ENCODE results near the gene NAA10.

NAA10 gene

DNA sequence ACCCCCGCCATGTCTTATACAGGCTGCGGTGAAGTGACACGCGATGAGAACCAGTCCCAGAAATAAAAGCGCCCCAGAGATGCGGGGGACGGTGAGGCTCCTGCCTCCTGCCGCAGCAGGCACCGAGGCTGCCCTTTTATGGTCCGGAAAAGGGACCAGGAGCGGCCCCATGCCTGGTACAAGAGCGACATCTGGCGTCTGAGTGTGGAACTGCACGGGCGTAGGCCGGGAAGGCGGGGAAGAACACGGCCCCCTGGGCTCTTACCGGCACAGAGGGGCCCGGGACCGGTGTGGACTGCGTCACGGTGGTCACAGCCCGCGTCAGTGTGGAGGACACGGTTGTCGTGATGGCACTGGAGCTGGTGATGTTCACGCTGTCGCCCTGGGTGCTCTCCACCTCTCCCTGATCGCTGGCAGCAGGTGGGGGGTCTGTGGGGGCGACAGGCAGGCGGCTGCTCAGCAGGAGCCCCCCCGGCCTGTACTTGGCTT is 18.5 kb upstream of the NAA10 start (continued):
- TF ChIP-seq ZNF629 (tag by site-specific recombination; IDR thresholded peaks at IDR 0.05): peak; percentile 70
- TF ChIP-seq ZNF677 (tag by site-specific recombination; IDR thresholded peaks at IDR 0.05): no peak
- TF ChIP-seq, protein P1, sequence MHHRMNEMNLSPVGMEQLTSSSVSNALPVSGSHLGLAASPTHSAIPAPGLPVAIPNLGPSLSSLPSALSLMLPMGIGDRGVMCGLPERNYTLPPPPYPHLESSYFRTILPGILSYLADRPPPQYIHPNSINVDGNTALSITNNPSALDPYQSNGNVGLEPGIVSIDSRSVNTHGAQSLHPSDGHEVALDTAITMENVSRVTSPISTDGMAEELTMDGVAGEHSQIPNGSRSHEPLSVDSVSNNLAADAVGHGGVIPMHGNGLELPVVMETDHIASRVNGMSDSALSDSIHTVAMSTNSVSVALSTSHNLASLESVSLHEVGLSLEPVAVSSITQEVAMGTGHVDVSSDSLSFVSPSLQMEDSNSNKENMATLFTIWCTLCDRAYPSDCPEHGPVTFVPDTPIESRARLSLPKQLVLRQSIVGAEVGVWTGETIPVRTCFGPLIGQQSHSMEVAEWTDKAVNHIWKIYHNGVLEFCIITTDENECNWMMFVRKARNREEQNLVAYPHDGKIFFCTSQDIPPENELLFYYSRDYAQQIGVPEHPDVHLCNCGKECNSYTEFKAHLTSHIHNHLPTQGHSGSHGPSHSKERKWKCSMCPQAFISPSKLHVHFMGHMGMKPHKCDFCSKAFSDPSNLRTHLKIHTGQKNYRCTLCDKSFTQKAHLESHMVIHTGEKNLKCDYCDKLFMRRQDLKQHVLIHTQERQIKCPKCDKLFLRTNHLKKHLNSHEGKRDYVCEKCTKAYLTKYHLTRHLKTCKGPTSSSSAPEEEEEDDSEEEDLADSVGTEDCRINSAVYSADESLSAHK (tag by site-specific recombination; IDR thresholded peaks at IDR 0.05): no peak; the same call in 1 of the 2 replicates
- no peak for TF ChIP-seq ZNF354C (tag by site-specific recombination; IDR thresholded peaks at IDR 0.05; ENCODE audit: borderline replicate concordance, low read depth)
- TF ChIP-seq ZNF10 (tag by site-specific recombination; IDR thresholded peaks at IDR 0.05): 0 out of 2 replicates have a peak, but pooled peaks have one; percentile 45
- TF ChIP-seq, protein P2, sequence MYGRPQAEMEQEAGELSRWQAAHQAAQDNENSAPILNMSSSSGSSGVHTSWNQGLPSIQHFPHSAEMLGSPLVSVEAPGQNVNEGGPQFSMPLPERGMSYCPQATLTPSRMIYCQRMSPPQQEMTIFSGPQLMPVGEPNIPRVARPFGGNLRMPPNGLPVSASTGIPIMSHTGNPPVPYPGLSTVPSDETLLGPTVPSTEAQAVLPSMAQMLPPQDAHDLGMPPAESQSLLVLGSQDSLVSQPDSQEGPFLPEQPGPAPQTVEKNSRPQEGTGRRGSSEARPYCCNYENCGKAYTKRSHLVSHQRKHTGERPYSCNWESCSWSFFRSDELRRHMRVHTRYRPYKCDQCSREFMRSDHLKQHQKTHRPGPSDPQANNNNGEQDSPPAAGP (tag by site-specific recombination; IDR thresholded peaks at IDR 0.05): peak; percentile 79
- TF ChIP-seq ZBTB11 (tag by site-specific recombination; conservative IDR thresholded peaks at IDR 0.05; ENCODE audit: low read depth): no peak
- TF ChIP-seq SALL2 (tag by site-specific recombination; IDR thresholded peaks at IDR 0.05; ENCODE audit: borderline replicate concordance): no peak
- TF ChIP-seq SP7 (tag by site-specific recombination; IDR thresholded peaks at IDR 0.05): peak; percentile 32; the same call in 1 of the 2 replicates
- no peak for TF ChIP-seq ZNF155 (tag by site-specific recombination; IDR thresholded peaks at IDR 0.05)
- TF ChIP-seq YY1 (tag by site-specific recombination; IDR thresholded peaks at IDR 0.05): no peak
- TF ChIP-seq, protein P3, sequence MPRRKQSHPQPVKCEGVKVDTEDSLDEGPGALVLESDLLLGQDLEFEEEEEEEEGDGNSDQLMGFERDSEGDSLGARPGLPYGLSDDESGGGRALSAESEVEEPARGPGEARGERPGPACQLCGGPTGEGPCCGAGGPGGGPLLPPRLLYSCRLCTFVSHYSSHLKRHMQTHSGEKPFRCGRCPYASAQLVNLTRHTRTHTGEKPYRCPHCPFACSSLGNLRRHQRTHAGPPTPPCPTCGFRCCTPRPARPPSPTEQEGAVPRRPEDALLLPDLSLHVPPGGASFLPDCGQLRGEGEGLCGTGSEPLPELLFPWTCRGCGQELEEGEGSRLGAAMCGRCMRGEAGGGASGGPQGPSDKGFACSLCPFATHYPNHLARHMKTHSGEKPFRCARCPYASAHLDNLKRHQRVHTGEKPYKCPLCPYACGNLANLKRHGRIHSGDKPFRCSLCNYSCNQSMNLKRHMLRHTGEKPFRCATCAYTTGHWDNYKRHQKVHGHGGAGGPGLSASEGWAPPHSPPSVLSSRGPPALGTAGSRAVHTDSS (tag by site-specific recombination; IDR thresholded peaks at IDR 0.05): no peak
- TF ChIP-seq WT1 (tag by site-specific recombination; IDR thresholded peaks at IDR 0.05): no peak
- peak; percentile 76 for TF ChIP-seq ZNF600 (tag by site-specific recombination; IDR thresholded peaks at IDR 0.05)
- TF ChIP-seq ZNF2 (tag by site-specific recombination; IDR thresholded peaks at IDR 0.05): 0 out of 2 replicates have a peak, but pooled peaks have one; percentile 55
- TF ChIP-seq PBX3 (CRISPR knock-in tag; IDR thresholded peaks at IDR 0.05): 0 out of 2 replicates have a peak, but pooled peaks have one; percentile 64
- TF ChIP-seq PATZ1 (tag by site-specific recombination; IDR thresholded peaks at IDR 0.05): peak; percentile 92
- TF ChIP-seq CTCF (tag by site-specific recombination; IDR thresholded peaks at IDR 0.05): peak; percentile 98
- TF ChIP-seq ZNF133 (tag by site-specific recombination; IDR thresholded peaks at IDR 0.05): no peak
- TF ChIP-seq ZBTB44 (tag by site-specific recombination; IDR thresholded peaks at IDR 0.05): no peak
- no peak for TF ChIP-seq ZNF175 (tag by site-specific recombination; IDR thresholded peaks at IDR 0.05)
- TF ChIP-seq ZEB2 (tag by site-specific recombination; IDR thresholded peaks at IDR 0.05): peak; percentile 86
- no peak for TF ChIP-seq MEIS1 (CRISPR knock-in tag; IDR thresholded peaks at IDR 0.05; ENCODE audit: borderline replicate concordance)
- peak; percentile 96 for TF ChIP-seq GLIS1 (tag by site-specific recombination; IDR thresholded peaks at IDR 0.05)
- TF ChIP-seq ZNF146 (tag by site-specific recombination; IDR thresholded peaks at IDR 0.05): no peak; the same call in 1 of the 2 replicates
